NCI-H2107 treated with DMSO at 0.1 percent for 48 hours (cell line): ENCODE measurements around the gene KCNMB3.

Experiments used
- DNase-seq: peaks from one replicate; lab custom pipeline; 2025; ENCODE audit not compliant: unreplicated experiment; lab: John Stamatoyannopoulos, UW

KCNMB3 gene

GRCh38 chr3:179200790-179201189 lies 50.1 kb downstream of the KCNMB3 start:
- no peak for DNase-seq

DNA sequence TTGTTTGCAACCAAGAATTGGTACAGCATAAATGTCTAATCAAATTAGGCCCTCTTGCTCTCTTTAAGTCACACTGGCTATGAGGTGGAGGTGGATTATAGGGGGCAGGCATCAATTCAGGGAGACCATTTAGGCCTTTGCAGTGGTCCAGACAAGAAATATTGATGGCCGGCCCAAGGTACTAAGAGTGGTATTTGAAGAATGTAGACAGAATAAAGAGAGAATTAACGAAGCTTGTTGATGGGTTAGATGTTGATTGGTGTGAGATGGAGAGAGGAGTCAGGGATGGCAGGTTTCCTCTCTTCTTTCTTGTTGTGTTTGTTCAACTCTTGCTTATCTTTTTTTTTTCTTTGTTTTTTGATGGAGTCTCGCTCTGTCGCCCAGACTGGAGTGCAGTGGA lies 54.2 kb downstream of the KCNMB3 start:
- DNase-seq = no peak

GRCh38 chr3:179196098-179196497 lies 54.8 kb downstream of the KCNMB3 start:
- peak; percentile 86 for DNase-seq

DNA sequence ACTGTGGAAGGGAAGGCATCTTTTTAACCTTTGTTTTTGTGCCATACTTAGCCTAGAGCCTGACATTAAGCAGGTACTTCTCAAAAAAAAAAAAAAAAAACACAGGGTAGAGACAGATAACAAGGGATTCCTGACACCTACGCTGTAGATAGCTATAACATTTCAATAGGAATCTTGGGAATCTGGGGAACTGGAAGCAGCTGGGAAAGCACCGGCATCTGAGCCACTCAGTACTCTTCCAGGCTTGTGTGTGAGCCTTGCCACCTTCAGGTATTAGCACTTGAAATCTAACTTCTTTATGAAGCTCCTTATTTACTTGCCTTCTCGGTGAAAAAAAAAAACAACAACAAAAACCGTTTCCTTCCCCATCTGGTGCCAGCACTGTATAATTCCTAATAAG lies 56.0 kb downstream of the KCNMB3 start:
- no peak for DNase-seq
